ENCODE data around the gene NNAT. TPM values are rescaled to one million over a fixed set of nuclear protein-coding genes. Genes with fewer than 3 reads are reported as not detected.

Gene NNAT
- total RNA-seq, 1 donor from 2014 or later, result 114 TPM

GRCh38 chr20:37503256-37503927, 17.7 kb upstream of the NNAT start:
- peaks cover 4% of the 10 kb centered on the region for H3K36me3 Mint-ChIP-seq
- H3K9me3 Mint-ChIP-seq, result no peaks in the 10 kb centered on the region
- H3K4me1 Mint-ChIP-seq (ENCODE audit: unreplicated experiment), result no peaks in the 10 kb centered on the region
- no peak overlapping the region for H3K4me3 Mint-ChIP-seq
- no peaks in the 10 kb centered on the region for H3K27me3 Mint-ChIP-seq
- no peak for DNase-seq (ENCODE audit: extremely low spot score, unreplicated experiment)
- TF ChIP-seq CTCF (conservative IDR thresholded peaks at IDR 0.05), result no peak
- H3K27ac Mint-ChIP-seq, result no peak overlapping the region

GRCh38 chr20:37504404-37505096, 16.5 kb upstream of the NNAT start:
- no peaks in the 10 kb centered on the region for H3K36me3 Mint-ChIP-seq

GRCh38 chr20:37505263-37506151, 15.5 kb upstream of the NNAT start:
- no peak for DNase-seq (ENCODE audit: extremely low spot score, unreplicated experiment)
- Mint-ChIP-seq H3K27ac (no peak overlapping the region), H3K4me3 (no peak overlapping the region), H3K9me3 (no peaks in the 10 kb centered on the region), H3K27me3 (no peaks in the 10 kb centered on the region), H3K4me1 (ENCODE audit: unreplicated experiment) (no peaks in the 10 kb centered on the region), H3K36me3 (peaks cover 4% of the 10 kb centered on the region)
- TF ChIP-seq CTCF (conservative IDR thresholded peaks at IDR 0.05), result no peak

More at GRCh38 chr20:37504404-37505096, 16.5 kb upstream of the NNAT start:
- Mint-ChIP-seq H3K9me3 (no peaks in the 10 kb centered on the region), H3K4me3 (no peak overlapping the region), H3K4me1 (ENCODE audit: unreplicated experiment) (no peaks in the 10 kb centered on the region), H3K27ac (no peak overlapping the region), H3K27me3 (no peaks in the 10 kb centered on the region)
- DNase-seq (ENCODE audit: extremely low spot score, unreplicated experiment), result no peak
- TF ChIP-seq CTCF (conservative IDR thresholded peaks at IDR 0.05), result no peak

GRCh38 chr20:37506152-37506725, 14.8 kb upstream of the NNAT start:
- no peak for DNase-seq (ENCODE audit: extremely low spot score, unreplicated experiment)
- Mint-ChIP-seq H3K27me3 (no peaks in the 10 kb centered on the region), H3K4me3 (no peak overlapping the region), H3K27ac (no peak overlapping the region), H3K36me3 (peaks cover 11% of the 10 kb centered on the region), H3K9me3 (no peaks in the 10 kb centered on the region), H3K4me1 (ENCODE audit: unreplicated experiment) (no peaks in the 10 kb centered on the region)
- no peak for TF ChIP-seq CTCF (conservative IDR thresholded peaks at IDR 0.05)

- Mint-ChIP-seq H3K27me3 (no peaks in the 10 kb centered on the region), H3K27ac (no peak overlapping the region), H3K36me3 (peaks cover 33% of the 10 kb centered on the region), H3K4me1 (ENCODE audit: unreplicated experiment) (peaks cover 6% of the 10 kb centered on the region), H3K4me3 (no peak overlapping the region), H3K9me3 (no peaks in the 10 kb centered on the region)
- TF ChIP-seq CTCF (conservative IDR thresholded peaks at IDR 0.05), result no peak
- DNase-seq (ENCODE audit: extremely low spot score, unreplicated experiment), result no peak
Observed at GRCh38 chr20:37510226-37510625, 10.8 kb upstream of the NNAT start.

Measured in type B pancreatic cell (in vitro differentiated cells).